Osteoblast (primary cell): ENCODE data around the gene PEX16. TPM values are rescaled to one million over a fixed set of nuclear protein-coding genes. Genes with fewer than 3 reads are reported as not detected.
"Not testable (repeated sequence)": the region's sequence is repeated elsewhere in the genome, so short reads cannot be mapped to it uniquely, and the experiment has no call there.

Experiments used
- DNase-seq: peaks from one replicate; pipeline ENCODE4 v3.0.0; 2011; ENCODE audit warnings: low spot score, mixed read lengths; ENCODE audit not compliant: insufficient read length; ENCODE audit errors: missing footprints
- H2AFZ ChIP-seq: 2 replicates; pipeline ENCODE4 v1.6.0; 2011; ENCODE audit warnings: mild to moderate bottlenecking, low read length
- H3K27ac ChIP-seq: 2 replicates; pipeline ENCODE4 v1.5.1; 2011; ENCODE audit warnings: mild to moderate bottlenecking, low read depth, low read length, moderate library complexity
- H3K27me3 ChIP-seq: 2 replicates; pipeline ENCODE4 v1.6.0; 2012; ENCODE audit warnings: mild to moderate bottlenecking, control low read depth, inconsistent platforms, low read length, moderate library complexity; ENCODE audit not compliant: insufficient read depth
- H3K36me3 ChIP-seq: 2 replicates; pipeline ENCODE4 v1.5.1; 2011; ENCODE audit warnings: mild to moderate bottlenecking, low read length, control low read depth, moderate library complexity; ENCODE audit not compliant: insufficient read depth
- H3K4me1 ChIP-seq: 2 replicates; pipeline ENCODE4 v1.5.1; 2011; ENCODE audit warnings: mild to moderate bottlenecking, low read length, control low read depth, moderate library complexity; ENCODE audit not compliant: insufficient read depth
- H3K4me2 ChIP-seq: 2 replicates; pipeline ENCODE4 v1.6.0; 2011; ENCODE audit warnings: mild to moderate bottlenecking, low read length; ENCODE audit not compliant: insufficient read depth
- H3K4me3 ChIP-seq: fragments of 200-600 bp; sonication (generic); 3 replicates; pipeline ENCODE4 v1.5.1; 2012; ENCODE audit warnings: mild to moderate bottlenecking, low read length, inconsistent platforms; ENCODE audit not compliant: insufficient read depth
- H3K79me2 ChIP-seq: 2 replicates; pipeline ENCODE4 v1.6.0; 2012; ENCODE audit warnings: mild to moderate bottlenecking, low read length, control low read depth, inconsistent platforms; ENCODE audit not compliant: insufficient read depth
- H3K9me3 ChIP-seq: 2 replicates; pipeline ENCODE4 v1.5.1; 2011; ENCODE audit warnings: low read depth, low read length, control low read depth
- H4K20me1 ChIP-seq: 2 replicates; pipeline ENCODE4 v1.6.0; 2012; ENCODE audit warnings: mild to moderate bottlenecking, low read length, control low read depth; ENCODE audit not compliant: insufficient read depth
- CTCF ChIP-seq: IDR thresholded peaks from 2 replicates; pipeline ENCODE4 v1.5.1; 2011; ENCODE audit warnings: mild to moderate bottlenecking, low read depth, low read length, moderate library complexity; ENCODE audit errors: extremely low read depth
- total RNA-seq: library from RNA; depleted of rRNA; stranded (reverse); fragments of >200 nt; gene quantifications from 2 replicates; pipeline ENCODE4 v1.2.3, GENCODE V29; 2012

The PEX16 gene
- total RNA-seq, 1 donor = 28.6 TPM

GRCh38 chr11:45902452-45903380 is 15.0 kb downstream of the PEX16 start:
- Histone ChIP-seq H3K4me1 (peaks cover 10% of the 10 kb centered on the region), H3K36me3 (peaks cover 3% of the 10 kb centered on the region), H3K4me3 (no peak overlapping the region), H3K9me3 (no peaks in the 10 kb centered on the region), H4K20me1 (peaks cover 9% of the 10 kb centered on the region), H3K27me3 (peaks cover 11% of the 10 kb centered on the region), H3K79me2 (no peaks in the 10 kb centered on the region), H2AFZ (no peak overlapping the region), H3K4me2 (no peak overlapping the region), H3K27ac (no peak overlapping the region)
- TF ChIP-seq CTCF = no peak
- no peak for DNase-seq

- peaks cover 10% of the 10 kb centered on the region for H3K4me1 ChIP-seq
- H3K27me3 ChIP-seq = peaks cover 17% of the 10 kb centered on the region
- no peak overlapping the region for H3K4me2 ChIP-seq
- no peak overlapping the region for H3K27ac ChIP-seq
- DNase-seq = no peak
- H3K4me3 ChIP-seq = no peak overlapping the region
- TF ChIP-seq CTCF = no peak
- H3K9me3 ChIP-seq = no peaks in the 10 kb centered on the region
- H3K79me2 ChIP-seq = no peaks in the 10 kb centered on the region
- H4K20me1 ChIP-seq = peaks cover 7% of the 10 kb centered on the region
- H3K36me3 ChIP-seq = peaks cover 3% of the 10 kb centered on the region
- no peak overlapping the region for H2AFZ ChIP-seq
Measured at GRCh38 chr11:45901626-45902025, 16.1 kb downstream of the PEX16 start.

- Histone ChIP-seq H3K4me2 (peak overlapping the region; percentile 81), H3K9me3 (no peaks in the 10 kb centered on the region), H4K20me1 (peaks cover 7% of the 10 kb centered on the region), H3K4me3 (peak overlapping the region; percentile 71), H3K27me3 (peaks cover 21% of the 10 kb centered on the region), H3K27ac (no peak overlapping the region), H3K79me2 (no peaks in the 10 kb centered on the region), H2AFZ (no peak overlapping the region), H3K36me3 (peaks cover 3% of the 10 kb centered on the region), H3K4me1 (peaks cover 10% of the 10 kb centered on the region)
- peak; percentile 90 for DNase-seq
- no peak for TF ChIP-seq CTCF
Measured at GRCh38 chr11:45900916-45901617, 16.6 kb downstream of the PEX16 start.

GRCh38 chr11:45900175-45900800 is 17.4 kb downstream of the PEX16 start:
- H3K4me1 ChIP-seq = peaks cover 10% of the 10 kb centered on the region
- DNase-seq = peak; percentile 83
- not testable (repeated sequence) for H2AFZ ChIP-seq, H4K20me1 ChIP-seq, H3K27ac ChIP-seq, H3K36me3 ChIP-seq, H3K79me2 ChIP-seq, H3K9me3 ChIP-seq
- H3K4me3 ChIP-seq = peak overlapping the region; percentile 71
- H3K4me2 ChIP-seq = peak overlapping the region; percentile 81
- peaks cover 24% of the 10 kb centered on the region for H3K27me3 ChIP-seq
